Epithelial cell of proximal tubule (primary cell): Measurements from ENCODE around the gene DENND1A. TPM values are rescaled to one million over a fixed set of nuclear protein-coding genes. Genes with fewer than 3 reads are reported as not detected.
"Not testable (repeated sequence)": the region's sequence is repeated elsewhere in the genome, so short reads cannot be mapped to it uniquely, and the experiment has no call there.

Experiments
- DNase-seq: peaks from one replicate; pipeline ENCODE4 v3.0.0-alpha.2; 2011; ENCODE audit warnings: low read depth
- H3K4me3 ChIP-seq: 2 replicates; pipeline ENCODE4 v1.5.1; 2011; ENCODE audit warnings: low read depth, mild to moderate bottlenecking, low read length
- total RNA-seq: library from RNA; depleted of rRNA; stranded (reverse); fragments of >200 nt; gene quantifications from 2 replicates; pipeline ENCODE4 v1.2.3, GENCODE V29; 2015
- TF ChIP-seq, protein P1 (sequence below): conservative IDR thresholded peaks from 2 replicates; pipeline ENCODE4 v1.5.1; 2012; ENCODE audit warnings: low read depth, mild to moderate bottlenecking, low read length

The DENND1A gene
- total RNA-seq, 1 donor from 2014 or later = 26.6 TPM

DNA sequence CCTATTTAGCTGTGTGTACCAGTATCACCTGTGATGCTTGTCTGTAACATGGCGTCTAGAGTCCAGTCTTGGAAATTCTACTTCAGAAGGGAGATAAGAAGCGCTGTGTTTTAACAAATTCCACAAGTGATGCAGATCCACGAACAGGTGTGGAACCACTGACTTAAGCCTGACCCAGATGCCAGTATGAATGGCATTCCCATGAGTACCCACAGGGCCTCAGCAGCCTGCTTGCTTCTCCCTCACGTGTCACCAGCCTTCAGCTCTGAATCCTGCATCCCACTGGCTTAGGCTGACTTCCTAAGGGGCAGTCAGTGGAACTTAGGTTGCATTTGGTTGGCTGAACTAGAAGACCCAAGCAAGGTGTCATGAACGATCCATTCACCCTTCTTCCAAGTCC is 8.5 kb upstream of the DENND1A start:
- DNase-seq = no peak
- no peak overlapping the region for H3K4me3 ChIP-seq

DNA sequence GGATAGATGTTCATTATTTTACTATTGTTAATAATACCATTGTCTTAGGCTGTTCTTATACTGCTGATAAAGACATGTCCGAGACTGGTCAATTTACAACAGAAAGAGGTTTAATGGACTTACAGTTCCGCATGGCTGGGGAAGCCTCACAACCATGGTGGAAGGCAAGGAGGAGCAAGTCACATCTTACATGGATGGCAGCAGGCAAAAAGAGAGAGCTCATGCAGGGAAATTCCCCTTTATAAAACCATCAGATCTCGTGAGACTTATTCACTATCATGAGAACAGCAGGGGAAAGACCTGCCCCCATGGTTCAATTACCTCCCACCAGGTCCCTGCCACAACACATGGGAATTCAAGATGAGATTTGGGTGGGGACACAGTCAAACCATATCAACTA is 6.6 kb upstream of the DENND1A start:
- not testable (repeated sequence) for DNase-seq, H3K4me3 ChIP-seq

More for the DNA sequence above, 8.5 kb upstream of the DENND1A start:
- TF ChIP-seq, protein P1, sequence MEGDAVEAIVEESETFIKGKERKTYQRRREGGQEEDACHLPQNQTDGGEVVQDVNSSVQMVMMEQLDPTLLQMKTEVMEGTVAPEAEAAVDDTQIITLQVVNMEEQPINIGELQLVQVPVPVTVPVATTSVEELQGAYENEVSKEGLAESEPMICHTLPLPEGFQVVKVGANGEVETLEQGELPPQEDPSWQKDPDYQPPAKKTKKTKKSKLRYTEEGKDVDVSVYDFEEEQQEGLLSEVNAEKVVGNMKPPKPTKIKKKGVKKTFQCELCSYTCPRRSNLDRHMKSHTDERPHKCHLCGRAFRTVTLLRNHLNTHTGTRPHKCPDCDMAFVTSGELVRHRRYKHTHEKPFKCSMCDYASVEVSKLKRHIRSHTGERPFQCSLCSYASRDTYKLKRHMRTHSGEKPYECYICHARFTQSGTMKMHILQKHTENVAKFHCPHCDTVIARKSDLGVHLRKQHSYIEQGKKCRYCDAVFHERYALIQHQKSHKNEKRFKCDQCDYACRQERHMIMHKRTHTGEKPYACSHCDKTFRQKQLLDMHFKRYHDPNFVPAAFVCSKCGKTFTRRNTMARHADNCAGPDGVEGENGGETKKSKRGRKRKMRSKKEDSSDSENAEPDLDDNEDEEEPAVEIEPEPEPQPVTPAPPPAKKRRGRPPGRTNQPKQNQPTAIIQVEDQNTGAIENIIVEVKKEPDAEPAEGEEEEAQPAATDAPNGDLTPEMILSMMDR = no peak

DNA sequence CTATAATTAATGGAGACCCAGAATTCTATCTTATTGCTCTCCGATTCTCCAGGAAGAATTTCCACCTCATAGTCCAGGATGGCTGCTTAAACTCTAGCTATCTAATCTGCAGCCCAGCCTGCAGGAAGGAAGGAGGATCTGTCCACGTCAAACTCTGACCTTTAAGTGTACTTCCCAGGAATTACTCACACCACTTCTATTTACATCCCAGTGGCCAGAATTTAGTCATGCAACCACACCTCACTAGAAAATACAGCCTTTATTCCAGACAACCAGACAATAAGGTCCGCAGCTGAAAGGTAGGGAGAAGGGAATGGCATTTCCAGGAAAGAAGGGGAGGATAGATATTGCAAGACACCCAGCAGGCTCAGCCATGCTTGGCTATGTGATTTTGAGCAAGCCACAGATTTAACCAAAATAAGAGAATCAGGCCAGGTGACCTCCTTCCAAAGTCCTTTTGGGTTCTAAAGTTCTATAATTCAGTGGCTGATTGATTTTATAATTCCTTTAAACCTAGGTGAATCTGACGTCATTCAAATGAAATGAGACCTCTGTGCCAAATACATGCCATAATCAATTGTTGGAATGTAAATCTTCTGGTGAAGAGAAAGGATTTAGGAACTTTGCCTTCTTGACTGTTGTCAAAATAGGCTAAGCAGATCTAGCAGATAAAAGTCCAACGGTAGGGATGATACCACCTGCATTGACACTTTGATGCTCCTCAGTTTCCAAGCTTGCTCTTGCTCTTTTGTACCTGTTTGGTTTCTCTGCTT is 3.7 kb upstream of the DENND1A start:
- peak; percentile 25 for DNase-seq
- TF ChIP-seq, protein P1 = no peak
- no peak overlapping the region for H3K4me3 ChIP-seq

DNA sequence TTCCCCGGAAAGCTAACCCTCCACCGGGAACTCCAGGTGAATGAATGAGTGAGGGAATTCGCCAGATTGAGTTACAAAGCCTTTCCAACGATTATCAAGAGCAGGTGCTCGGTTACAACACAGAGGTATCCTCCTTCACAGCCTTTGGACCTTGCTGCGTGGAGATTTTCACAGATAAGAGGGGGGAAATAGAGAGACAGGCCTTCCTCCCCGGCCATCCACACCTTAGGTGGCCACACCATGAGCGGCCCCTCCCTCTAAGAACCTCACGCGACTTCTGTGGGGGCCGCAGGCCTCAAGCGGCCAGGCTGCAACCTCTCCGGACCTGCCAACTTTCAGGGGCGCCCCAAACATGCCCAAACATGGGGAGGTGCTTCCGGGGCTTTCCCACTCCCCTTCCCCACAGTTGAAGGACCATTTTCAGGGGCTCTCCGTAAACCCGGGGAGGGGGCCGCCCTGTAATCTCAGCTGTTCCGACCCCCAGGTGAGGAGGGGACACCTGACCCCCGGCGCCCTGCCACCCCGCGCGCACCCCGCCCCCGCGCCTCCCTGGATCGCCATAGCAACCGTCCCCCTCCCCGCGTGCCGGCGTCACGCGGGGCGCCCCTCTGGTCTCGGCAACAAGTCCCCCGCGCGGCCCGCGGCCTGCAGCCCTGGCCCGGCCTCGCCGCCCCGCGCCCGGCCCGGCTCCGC is 603 bp downstream of the DENND1A start:
- TF ChIP-seq, protein P1 = no peak
- peak overlapping the region; percentile 76 for H3K4me3 ChIP-seq
- DNase-seq = no peak

- peak overlapping the region; percentile 76 for H3K4me3 ChIP-seq
- TF ChIP-seq, protein P1 = no peak
- no peak for DNase-seq
These were observed 1.3 kb downstream of the DENND1A start for GRCh38 chr9:123928533-123929176.

GRCh38 chr9:123927625-123928532 is 2.0 kb downstream of the DENND1A start:
- TF ChIP-seq, protein P1 = no peak
- DNase-seq = no peak
- H3K4me3 ChIP-seq = peak overlapping the region; percentile 76
